ENCODE measurements around the gene FAM168B. TPM values are rescaled to one million over a fixed set of nuclear protein-coding genes. Genes with fewer than 3 reads are reported as not detected.

The FAM168B gene
- total and polyA plus RNA-seq, 10 of the 15 experiments (the other 5 are each of a cell fraction or from before 2014, with no cell fraction given), result 3.5 to 77.3 (median 45.9) TPM

DNA sequence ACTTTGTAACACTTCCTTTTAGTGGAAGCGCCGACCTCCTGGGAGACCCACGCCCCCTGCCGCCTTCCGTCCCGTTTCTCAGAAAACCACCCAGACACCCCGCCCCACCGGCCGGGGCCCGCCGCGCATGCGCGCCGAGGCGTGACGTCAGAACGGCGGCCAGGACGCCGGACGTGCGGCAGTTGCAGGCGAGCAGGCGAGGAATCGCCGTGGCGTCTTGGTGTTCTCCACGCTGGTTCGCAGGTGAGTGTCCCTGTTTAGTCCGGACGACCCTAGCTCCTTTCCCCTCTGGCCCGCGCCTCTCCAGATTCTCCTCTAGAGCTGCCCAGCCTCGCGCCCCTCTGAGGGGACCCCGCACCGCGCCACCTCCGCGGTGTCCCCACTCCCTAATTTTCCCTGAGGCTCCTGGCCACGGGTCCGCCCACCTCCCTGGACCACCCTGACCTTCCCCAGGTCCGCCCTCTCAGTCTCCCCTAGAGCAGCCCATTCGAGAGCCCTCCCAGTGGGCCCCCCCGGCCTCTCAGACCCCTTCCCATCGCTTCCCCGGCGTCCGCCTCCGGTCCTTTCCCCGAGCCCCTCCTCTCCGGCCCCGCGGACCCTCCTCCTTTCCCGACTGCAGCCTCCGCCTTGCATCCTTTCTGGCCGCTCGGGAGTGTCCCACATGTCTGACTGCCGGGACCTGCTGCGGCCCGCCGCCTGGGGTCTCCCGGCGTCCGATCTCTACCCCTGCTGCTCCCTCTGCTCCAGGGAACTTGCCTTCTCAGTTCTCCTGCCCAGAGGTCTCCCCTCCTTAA, 12.1 kb upstream of the FAM168B start, which contains the start of gene PLEKHB2 (continued):
- TF ChIP-seq ATF2 (IDR thresholded peaks at IDR 0.05; ENCODE audit: low read length), result no peak
- no peak for TF ChIP-seq MTA2 (IDR thresholded peaks at IDR 0.05; ENCODE audit: low read depth)
- TF ChIP-seq ATF7 (IDR thresholded peaks at IDR 0.05; ENCODE audit: low read depth), result peak; percentile 79
- TF ChIP-seq SUZ12 (IDR thresholded peaks at IDR 0.05; ENCODE audit: unreplicated experiment), result no peak
- no peak for TF ChIP-seq STAT1 (conservative IDR thresholded peaks at IDR 0.05)
- TF ChIP-seq SUPT20H (IDR thresholded peaks at IDR 0.05; ENCODE audit: borderline replicate concordance, control insufficient read depth, low read depth, low read length), result no peak
- TF ChIP-seq HCFC1 (IDR thresholded peaks at IDR 0.05; ENCODE audit: low read length), result no peak
- TF ChIP-seq CBX5 (IDR thresholded peaks at IDR 0.05; ENCODE audit: low read depth), result no peak
- no peak for TF ChIP-seq STAT3 (IDR thresholded peaks at IDR 0.05; ENCODE audit: low read depth, low read length)
- TF ChIP-seq RUNX3 (IDR thresholded peaks at IDR 0.05; ENCODE audit: low read length), result no peak
- no peak for TF ChIP-seq RAD21 (IDR thresholded peaks at IDR 0.05; ENCODE audit: insufficient read depth, low read depth, low read length)
- TF ChIP-seq E2F4 (IDR thresholded peaks at IDR 0.05; ENCODE audit: low read depth, low read length), result no peak
- no peak for TF ChIP-seq CHD4 (IDR thresholded peaks at IDR 0.05)
- TF ChIP-seq CBX3 (IDR thresholded peaks at IDR 0.05; ENCODE audit: borderline replicate concordance, low read depth), result no peak
- TF ChIP-seq BRCA1 (IDR thresholded peaks at IDR 0.05; ENCODE audit: low read depth, low read length), result no peak
- no peak for TF ChIP-seq NFXL1 (IDR thresholded peaks at IDR 0.05; ENCODE audit: borderline replicate concordance)
- TF ChIP-seq ESRRA (IDR thresholded peaks at IDR 0.05; ENCODE audit: low read length), result no peak
- no peak for TF ChIP-seq ETV6 (conservative IDR thresholded peaks at IDR 0.05 in 1 of 2, IDR thresholded peaks at IDR 0.05 in 1 of 2; ENCODE audit: borderline replicate concordance in 1 of 2, low read depth in 1 of 2)
- no peak for TF ChIP-seq RCOR1 (conservative IDR thresholded peaks at IDR 0.05; ENCODE audit: low read depth, low read length)
- TF ChIP-seq, protein P1, sequence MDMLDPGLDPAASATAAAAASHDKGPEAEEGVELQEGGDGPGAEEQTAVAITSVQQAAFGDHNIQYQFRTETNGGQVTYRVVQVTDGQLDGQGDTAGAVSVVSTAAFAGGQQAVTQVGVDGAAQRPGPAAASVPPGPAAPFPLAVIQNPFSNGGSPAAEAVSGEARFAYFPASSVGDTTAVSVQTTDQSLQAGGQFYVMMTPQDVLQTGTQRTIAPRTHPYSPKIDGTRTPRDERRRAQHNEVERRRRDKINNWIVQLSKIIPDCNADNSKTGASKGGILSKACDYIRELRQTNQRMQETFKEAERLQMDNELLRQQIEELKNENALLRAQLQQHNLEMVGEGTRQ (IDR thresholded peaks at IDR 0.05; ENCODE audit: borderline replicate concordance, low read depth, low read length), result no peak
- no peak for TF ChIP-seq SRF (IDR thresholded peaks at IDR 0.05; ENCODE audit: low read depth in 2 of 2, low read length in 2 of 2)
- no peak for TF ChIP-seq ZNF217 (IDR thresholded peaks at IDR 0.05)
- no peak for TF ChIP-seq KAT2A (conservative IDR thresholded peaks at IDR 0.05; ENCODE audit: control insufficient read depth, low read depth, low read length)
- no peak for TF ChIP-seq JUNB (IDR thresholded peaks at IDR 0.05)
- TF ChIP-seq SREBF2 (IDR thresholded peaks at IDR 0.05; ENCODE audit: low read length), result no peak
- TF ChIP-seq CHD2 (IDR thresholded peaks at IDR 0.05; ENCODE audit: borderline replicate concordance, low read depth, low read length), result no peak
- TF ChIP-seq MTA3 (IDR thresholded peaks at IDR 0.05; ENCODE audit: borderline replicate concordance, low read length), result no peak
- no peak for TF ChIP-seq BMI1 (IDR thresholded peaks at IDR 0.05; ENCODE audit: borderline replicate concordance)
- TF ChIP-seq, protein P2, sequence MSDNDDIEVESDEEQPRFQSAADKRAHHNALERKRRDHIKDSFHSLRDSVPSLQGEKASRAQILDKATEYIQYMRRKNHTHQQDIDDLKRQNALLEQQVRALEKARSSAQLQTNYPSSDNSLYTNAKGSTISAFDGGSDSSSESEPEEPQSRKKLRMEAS (IDR thresholded peaks at IDR 0.05; ENCODE audit: low read depth, low read length), result peak; percentile 77
